NCI-H1930 (cell line): ENCODE results near the gene HHIP.
A peak's percentile ranks its signal among the peaks of the same experiment; 100 is the strongest.
"Not testable (repeated sequence)": the region's sequence is repeated elsewhere in the genome, so short reads cannot be mapped to it uniquely, and the experiment has no call there.

Source experiments
- DNase-seq, 2 experiments: peaks; one replicate each; lab custom pipeline; 2025; lab: John Stamatoyannopoulos, UW

The HHIP gene

GRCh38 chr4:144748814-144749555 is 103.0 kb downstream of the HHIP start:
- no peak for DNase-seq

GRCh38 chr4:144750348-144750747 is 104.4 kb downstream of the HHIP start:
- peak in 1 of 2 experiments; percentile 4 for DNase-seq

- no peak for DNase-seq
These were observed 108.8 kb downstream of the HHIP start for GRCh38 chr4:144754562-144755410.

DNA sequence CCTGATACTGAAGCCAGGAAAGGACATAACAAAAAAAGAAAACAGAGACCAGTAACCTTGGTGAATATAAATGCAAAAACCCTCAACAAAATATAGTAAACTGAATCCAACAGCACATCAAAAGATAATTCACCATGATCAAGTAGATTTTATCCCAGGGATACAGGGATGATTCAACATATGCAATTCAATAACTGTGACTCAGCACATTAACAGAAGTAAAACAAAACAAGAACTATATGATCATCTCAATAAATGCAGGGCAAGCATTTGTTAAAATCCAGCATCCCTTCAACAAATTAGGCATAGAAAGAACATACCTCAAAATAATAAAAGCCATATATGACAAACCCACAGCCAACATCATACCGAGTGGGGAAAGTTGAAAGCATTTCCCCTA is 112.0 kb downstream of the HHIP start:
- DNase-seq: no peak

GRCh38 chr4:144768809-144769208 is 122.9 kb downstream of the HHIP start:
- DNase-seq: not testable (repeated sequence)

DNA sequence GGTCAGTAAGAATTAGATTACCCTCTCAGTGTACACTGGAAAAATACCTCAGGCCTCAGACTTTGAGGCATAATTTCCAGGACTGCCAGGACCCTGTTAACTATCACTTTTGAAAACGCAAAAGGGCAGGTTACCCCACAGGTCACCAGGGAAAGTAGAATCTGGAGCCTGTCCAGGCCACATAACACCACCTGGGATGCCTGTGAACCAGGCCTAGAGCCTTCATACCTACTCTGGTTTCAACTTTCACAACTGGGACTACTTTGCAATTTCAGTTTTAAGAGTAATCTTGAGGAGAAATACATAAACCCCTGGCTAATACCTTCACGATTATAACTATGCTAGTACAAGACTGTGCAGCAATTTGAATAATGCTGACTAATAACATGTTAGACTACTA is 132.4 kb downstream of the HHIP start:
- DNase-seq: no peak

GRCh38 chr4:144782345-144782744 is 136.4 kb downstream of the HHIP start:
- DNase-seq: no peak

GRCh38 chr4:144785961-144786360 is 140.0 kb downstream of the HHIP start:
- no peak for DNase-seq

GRCh38 chr4:144787365-144788258 is 141.7 kb downstream of the HHIP start:
- peak in 1 of 2 experiments; percentile 37 for DNase-seq

DNA sequence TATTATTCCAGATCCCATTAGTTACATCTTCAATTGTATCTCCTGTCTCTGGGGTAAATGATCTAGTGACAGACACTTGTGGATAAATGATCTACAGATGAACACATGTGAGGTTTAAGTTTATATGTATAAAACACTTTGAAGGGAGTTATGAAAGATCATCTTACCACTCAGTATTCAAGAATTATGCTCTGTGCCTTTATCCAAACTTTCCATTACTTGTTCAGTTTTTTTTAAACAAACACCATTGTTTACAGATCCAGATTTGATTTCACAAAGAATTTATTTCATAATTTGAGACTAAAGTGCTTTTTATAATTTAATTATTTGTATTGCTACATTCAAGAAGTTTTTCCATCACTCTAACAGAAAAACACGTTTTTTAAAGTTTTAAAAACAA is 142.5 kb downstream of the HHIP start:
- no peak for DNase-seq

DNA sequence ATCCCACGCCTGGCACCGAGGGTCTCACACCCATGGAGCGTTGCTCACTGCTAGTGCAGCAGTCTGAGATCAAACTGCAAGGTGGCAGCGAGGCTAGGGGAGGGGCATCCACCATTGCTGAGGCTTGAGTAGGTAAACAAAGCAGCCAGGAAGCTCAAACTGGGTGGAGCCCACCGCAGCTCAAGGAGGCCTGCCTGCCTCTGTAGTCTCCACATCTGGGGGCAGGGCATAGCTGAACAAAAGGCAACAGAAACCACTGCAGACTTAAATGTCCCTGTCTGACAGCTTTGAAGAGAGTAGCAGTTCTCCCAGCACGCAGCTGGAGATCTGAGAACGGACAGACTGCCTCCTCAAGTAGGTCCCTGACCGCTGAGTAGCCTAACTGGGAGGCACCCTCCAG is 146.0 kb downstream of the HHIP start:
- not testable (repeated sequence) for DNase-seq
